ENCODE measurements around the gene CDON.

Gene CDON

DNA sequence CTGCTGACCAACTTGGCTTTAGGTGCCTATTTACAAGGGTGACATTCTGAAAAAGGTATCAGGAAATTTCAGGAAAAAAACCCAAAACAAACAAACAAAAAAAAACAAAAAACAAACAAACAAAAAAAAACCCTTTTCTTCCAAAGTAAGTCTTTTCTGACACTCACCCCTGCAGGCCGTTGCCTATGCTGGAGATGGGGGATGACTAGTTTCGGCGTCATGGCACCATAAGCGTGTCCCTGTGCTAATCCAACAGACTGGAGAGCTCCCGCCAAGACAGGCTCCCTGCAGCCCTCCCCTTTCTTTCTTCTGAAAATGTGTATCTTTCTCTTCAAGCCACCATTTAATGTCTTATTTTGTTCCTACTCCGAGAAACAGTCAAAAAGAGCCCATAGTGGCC lies 103.2 kb downstream of the CDON start:
- Histone ChIP-seq H3K4me2 (ENCODE audit: insufficient read depth, low read length) (no peak overlapping the region), H3K4me1 (ENCODE audit: insufficient read depth, low read length) (no peaks in the 10 kb centered on the region), H3K36me3 (ENCODE audit: insufficient read depth, low read length) (no peaks in the 10 kb centered on the region), H3K9ac (ENCODE audit: low read depth, low read length) (no peak overlapping the region), H3K79me2 (ENCODE audit: insufficient read depth, low read length) (no peaks in the 10 kb centered on the region), H4K20me1 (ENCODE audit: insufficient read depth, low read length) (no peaks in the 10 kb centered on the region), H3K27me3 (ENCODE audit: insufficient read depth, low read length, poor library complexity) (no peaks in the 10 kb centered on the region), H2AFZ (ENCODE audit: low read depth, low read length) (no peak overlapping the region), H3K27ac (ENCODE audit: low read length) (no peak overlapping the region), H3K4me3 (ENCODE audit: low read depth in 1 of 2, low read length in 2 of 2) (no peak overlapping the region), H3K9me3 (ENCODE audit: insufficient read depth, low read length, severe bottlenecking) (no peaks in the 10 kb centered on the region)
- no peak for ATAC-seq (ENCODE audit: insufficient read depth, low read depth)
- DNase-seq, result no peak
- TF ChIP-seq, protein P1, sequence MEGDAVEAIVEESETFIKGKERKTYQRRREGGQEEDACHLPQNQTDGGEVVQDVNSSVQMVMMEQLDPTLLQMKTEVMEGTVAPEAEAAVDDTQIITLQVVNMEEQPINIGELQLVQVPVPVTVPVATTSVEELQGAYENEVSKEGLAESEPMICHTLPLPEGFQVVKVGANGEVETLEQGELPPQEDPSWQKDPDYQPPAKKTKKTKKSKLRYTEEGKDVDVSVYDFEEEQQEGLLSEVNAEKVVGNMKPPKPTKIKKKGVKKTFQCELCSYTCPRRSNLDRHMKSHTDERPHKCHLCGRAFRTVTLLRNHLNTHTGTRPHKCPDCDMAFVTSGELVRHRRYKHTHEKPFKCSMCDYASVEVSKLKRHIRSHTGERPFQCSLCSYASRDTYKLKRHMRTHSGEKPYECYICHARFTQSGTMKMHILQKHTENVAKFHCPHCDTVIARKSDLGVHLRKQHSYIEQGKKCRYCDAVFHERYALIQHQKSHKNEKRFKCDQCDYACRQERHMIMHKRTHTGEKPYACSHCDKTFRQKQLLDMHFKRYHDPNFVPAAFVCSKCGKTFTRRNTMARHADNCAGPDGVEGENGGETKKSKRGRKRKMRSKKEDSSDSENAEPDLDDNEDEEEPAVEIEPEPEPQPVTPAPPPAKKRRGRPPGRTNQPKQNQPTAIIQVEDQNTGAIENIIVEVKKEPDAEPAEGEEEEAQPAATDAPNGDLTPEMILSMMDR (IDR thresholded peaks at IDR 0.05; ENCODE audit: borderline replicate concordance, extremely low read depth, low read length, poor library complexity, severe bottlenecking), result no peak
- no peak for TF ChIP-seq EZH2 (IDR thresholded peaks at IDR 0.05; ENCODE audit: borderline replicate concordance, low read depth, low read length, severe bottlenecking)

DNA sequence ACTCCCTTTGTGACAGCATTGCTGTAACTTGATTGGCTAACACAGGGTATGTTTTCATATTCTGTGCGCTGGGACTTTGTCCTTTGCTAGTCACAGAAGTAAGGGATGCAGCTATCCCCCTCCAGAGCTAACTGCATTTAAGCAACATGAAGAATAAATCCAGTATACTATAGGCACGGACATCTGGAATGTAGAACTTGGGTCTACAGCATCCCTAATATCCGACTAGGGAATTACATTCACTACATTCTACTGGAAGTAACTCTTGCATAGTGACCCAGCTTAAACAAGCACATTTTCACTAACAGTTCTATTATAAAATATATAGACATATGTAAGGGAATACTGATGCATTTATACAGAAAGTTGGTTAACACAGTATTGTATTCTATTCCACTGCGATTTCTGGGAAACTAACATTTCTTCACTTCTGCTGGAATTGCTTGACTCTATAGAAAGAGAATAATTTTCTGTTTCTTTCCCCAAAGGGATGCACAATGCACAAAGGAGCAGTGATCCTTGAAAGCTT lies 103.7 kb downstream of the CDON start:
- no peak overlapping the region for H2AFZ ChIP-seq (ENCODE audit: low read depth, low read length)
- H3K4me2 ChIP-seq (ENCODE audit: insufficient read depth, low read length), result no peak overlapping the region
- H3K36me3 ChIP-seq (ENCODE audit: insufficient read depth, low read length), result no peaks in the 10 kb centered on the region
- H4K20me1 ChIP-seq (ENCODE audit: insufficient read depth, low read length), result no peaks in the 10 kb centered on the region
- no peaks in the 10 kb centered on the region for H3K79me2 ChIP-seq (ENCODE audit: insufficient read depth, low read length)
- no peaks in the 10 kb centered on the region for H3K9me3 ChIP-seq (ENCODE audit: insufficient read depth, low read length, severe bottlenecking)
- H3K4me1 ChIP-seq (ENCODE audit: insufficient read depth, low read length), result no peaks in the 10 kb centered on the region
- no peaks in the 10 kb centered on the region for H3K27me3 ChIP-seq (ENCODE audit: insufficient read depth, low read length, poor library complexity)
- no peak for TF ChIP-seq EZH2 (IDR thresholded peaks at IDR 0.05; ENCODE audit: borderline replicate concordance, low read depth, low read length, severe bottlenecking)
- TF ChIP-seq, protein P1 (IDR thresholded peaks at IDR 0.05; ENCODE audit: borderline replicate concordance, extremely low read depth, low read length, poor library complexity, severe bottlenecking), result no peak
- DNase-seq (no peak), ATAC-seq (ENCODE audit: insufficient read depth, low read depth) (no peak)
- H3K27ac ChIP-seq (ENCODE audit: low read length), result no peak overlapping the region
- no peak overlapping the region for H3K9ac ChIP-seq (ENCODE audit: low read depth, low read length)
- H3K4me3 ChIP-seq (ENCODE audit: low read depth in 1 of 2, low read length in 2 of 2), result no peak overlapping the region

DNA sequence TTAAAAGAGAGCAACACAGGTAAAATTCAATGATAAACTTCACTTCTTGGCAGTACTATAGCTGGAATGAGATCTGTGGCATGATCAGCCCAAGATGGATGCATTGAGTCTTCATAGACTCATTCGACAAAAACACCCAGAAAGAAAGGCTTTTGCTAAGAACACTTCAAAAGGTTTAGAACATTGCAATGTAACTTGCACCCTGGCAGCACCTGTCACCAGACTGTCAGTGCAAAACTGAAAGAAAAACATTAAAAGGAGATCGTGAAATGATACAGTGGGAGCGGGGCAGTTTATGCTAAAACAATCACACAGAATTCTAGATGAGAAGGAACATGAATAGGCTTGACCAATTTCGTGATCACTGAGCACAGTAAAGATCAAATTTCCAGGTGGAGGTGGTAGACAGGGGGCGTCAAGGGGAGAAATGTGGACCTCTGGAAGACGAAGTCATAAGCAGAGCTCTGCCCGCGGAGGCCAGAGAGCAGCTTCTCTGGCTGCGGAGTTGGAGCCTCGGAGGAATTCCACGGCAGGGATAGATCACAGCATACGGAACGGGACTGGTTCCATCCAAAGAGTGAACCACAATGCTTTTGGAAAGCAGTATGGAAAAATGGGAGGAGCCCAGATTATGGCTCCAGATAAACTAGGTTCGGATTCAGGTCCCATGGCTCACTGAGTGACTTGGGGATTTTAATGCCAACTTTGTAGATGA lies 104.9 kb downstream of the CDON start:
- ATAC-seq (ENCODE audit: insufficient read depth, low read depth) (no peak; the same call in 2 of the 3 replicates), DNase-seq (no peak)
- Histone ChIP-seq H3K79me2 (ENCODE audit: insufficient read depth, low read length) (no peaks in the 10 kb centered on the region), H2AFZ (ENCODE audit: low read depth, low read length) (no peak overlapping the region), H3K27ac (ENCODE audit: low read length) (no peak overlapping the region), H3K36me3 (ENCODE audit: insufficient read depth, low read length) (no peaks in the 10 kb centered on the region), H3K4me2 (ENCODE audit: insufficient read depth, low read length) (0 out of 2 replicates have a peak overlapping the region, but pooled peaks have one; percentile 18), H3K9me3 (ENCODE audit: insufficient read depth, low read length, severe bottlenecking) (no peaks in the 10 kb centered on the region), H4K20me1 (ENCODE audit: insufficient read depth, low read length) (no peaks in the 10 kb centered on the region), H3K9ac (ENCODE audit: low read depth, low read length) (no peak overlapping the region), H3K27me3 (ENCODE audit: insufficient read depth, low read length, poor library complexity) (no peaks in the 10 kb centered on the region), H3K4me1 (ENCODE audit: insufficient read depth, low read length) (no peaks in the 10 kb centered on the region), H3K4me3 (ENCODE audit: low read depth in 1 of 2, low read length in 2 of 2) (no peak overlapping the region)
- TF ChIP-seq EZH2 (IDR thresholded peaks at IDR 0.05; ENCODE audit: borderline replicate concordance, low read depth, low read length, severe bottlenecking), result no peak
- TF ChIP-seq, protein P1 (IDR thresholded peaks at IDR 0.05; ENCODE audit: borderline replicate concordance, extremely low read depth, low read length, poor library complexity, severe bottlenecking), result no peak

All from DND-41 (cell line).